HG03520 (cell line): ENCODE measurements around the gene DCAF5.

Source experiments
- ATAC-seq: cut with Tn5 transposase; IDR thresholded peaks from one replicate; pipeline ENCODE4 v1.9.1; 2021; ENCODE audit warnings: mild to moderate bottlenecking, moderate library complexity; ENCODE audit not compliant: unreplicated experiment

The DCAF5 gene

GRCh38 chr14:69012256-69012953 is 140.5 kb downstream of the DCAF5 start:
- ATAC-seq: no peak

DNA sequence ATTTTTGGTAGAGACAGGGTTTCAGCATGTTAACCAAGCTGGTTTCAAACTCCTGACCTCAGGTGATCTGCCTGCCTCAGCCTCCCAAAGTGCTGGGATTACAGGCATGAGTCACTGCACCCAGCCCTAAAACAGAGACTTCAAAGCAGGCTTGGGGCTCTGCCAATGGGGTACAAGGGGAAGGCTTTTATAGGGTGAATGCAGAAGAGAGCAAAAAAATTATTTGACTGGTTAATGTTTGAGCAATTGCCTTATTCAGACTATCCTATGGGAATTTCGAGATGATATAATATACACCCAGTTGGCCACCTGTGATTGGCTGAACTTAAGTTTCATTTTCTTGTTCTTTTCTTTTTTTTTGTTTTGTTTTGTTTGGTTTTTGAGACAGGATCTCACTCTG is 142.3 kb downstream of the DCAF5 start:
- ATAC-seq: no peak

DNA sequence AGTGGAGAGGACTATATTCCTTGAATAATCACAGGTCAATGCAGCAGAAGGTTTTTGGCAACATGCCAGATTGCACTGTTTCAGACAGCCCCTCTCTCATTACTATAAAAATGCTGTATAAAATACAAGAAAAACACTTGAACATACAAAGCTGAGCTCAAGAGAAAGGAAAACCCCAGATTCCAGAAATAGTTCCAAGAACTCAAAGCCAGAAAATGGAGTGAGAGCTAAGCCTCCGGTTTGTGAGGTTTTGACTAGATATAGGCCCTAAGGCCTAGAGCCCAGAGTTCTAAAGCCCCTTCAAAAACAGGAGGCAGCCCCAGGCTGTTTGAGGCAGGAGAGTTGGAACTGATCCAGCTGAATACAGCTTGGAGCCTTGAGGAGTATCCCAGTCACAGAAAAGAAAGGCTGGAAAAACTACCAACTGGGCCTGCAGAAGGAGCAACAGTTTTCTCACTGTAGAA is 144.5 kb downstream of the DCAF5 start:
- ATAC-seq: no peak

GRCh38 chr14:69006346-69006745 is 146.6 kb downstream of the DCAF5 start:
- no peak for ATAC-seq

DNA sequence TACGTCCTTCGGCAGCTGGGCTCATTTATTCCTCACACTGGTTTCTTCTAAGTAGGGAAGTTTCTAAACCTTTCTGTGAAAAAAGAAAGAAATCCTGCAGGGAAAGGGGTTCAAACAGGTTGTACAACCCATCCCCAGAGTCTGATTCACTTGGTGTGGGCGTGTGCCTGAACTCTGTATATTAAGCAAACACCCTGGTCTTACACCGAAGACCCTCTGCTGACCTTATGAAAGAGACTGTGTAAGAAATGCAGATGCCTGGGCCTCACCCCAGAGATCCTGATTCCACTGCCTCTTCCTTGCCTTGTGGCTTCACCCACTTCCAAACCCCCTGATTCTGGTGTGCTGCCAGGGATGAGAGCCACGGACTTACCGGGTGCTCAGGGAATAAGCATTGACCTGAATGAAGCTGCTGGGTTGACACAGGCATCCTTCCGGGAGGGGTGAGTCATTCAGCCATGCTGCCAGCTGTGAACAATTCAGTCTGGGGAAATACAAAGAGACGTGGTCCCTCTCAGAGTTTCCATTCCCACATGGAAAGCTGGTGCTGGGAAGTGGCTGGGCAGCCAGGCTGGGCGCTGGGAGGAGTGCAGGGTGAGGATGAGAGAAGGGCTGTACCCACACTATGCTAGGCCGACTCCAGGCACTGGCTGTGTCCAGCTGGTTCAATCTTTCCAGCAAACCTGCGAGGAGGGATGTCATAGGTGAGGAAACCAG is 147.3 kb downstream of the DCAF5 start:
- ATAC-seq: no peak

DNA sequence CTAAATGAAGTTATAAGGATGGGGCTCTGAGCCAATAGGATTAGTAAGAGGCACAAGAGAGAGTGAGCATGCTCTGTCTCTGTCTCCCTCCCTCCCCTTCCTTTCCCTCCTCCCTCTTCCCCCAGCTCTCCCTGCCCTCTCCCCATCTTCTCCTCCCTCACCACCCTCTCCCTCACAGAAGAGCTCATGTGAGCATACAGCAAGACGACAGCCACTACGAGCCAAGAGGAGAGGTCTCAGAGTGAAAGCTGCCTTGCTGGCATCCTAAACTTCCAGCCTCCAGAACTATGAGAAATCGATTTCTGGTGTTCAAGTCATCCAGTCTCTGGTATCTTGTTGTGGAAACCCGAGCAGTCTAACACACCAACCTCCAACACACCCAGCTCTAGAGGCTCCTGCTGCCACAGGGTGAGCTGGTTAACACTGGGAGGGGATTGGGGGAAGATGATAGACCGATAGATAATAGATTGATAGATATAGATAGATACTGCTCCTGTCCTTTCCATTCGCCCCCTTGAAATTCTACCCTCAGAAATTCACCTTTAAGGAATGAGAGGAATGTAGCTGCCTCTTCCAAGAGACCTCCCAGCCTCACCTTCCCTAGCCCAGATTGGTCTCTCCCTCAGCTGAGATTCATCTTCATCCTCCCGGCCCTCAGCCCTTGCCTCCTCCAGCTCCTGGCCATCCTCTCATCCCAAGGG is 148.0 kb downstream of the DCAF5 start:
- no peak for ATAC-seq

GRCh38 chr14:69003626-69004025 is 149.3 kb downstream of the DCAF5 start:
- no peak for ATAC-seq

- no peak for ATAC-seq
These were observed 150.8 kb downstream of the DCAF5 start for GRCh38 chr14:69002069-69002468.

DNA sequence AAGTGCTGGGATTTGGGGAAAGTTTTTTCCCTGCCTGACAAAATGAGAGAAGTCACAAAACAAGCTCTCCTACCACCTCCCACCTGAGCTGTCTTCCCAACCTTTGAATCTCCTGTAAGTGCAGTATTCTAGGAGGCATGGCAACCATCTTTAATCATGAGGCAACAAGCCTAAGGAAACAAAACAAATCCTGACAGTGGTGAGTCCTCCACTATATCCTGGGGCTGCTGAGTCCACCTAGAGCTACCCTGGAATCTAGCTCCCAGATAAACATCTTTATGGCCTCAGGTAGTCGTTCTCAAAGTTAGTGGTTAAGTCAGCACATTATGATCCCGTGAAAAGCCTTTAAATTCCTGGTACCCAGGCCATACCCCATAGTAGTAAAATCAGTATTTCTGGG is 151.5 kb downstream of the DCAF5 start:
- ATAC-seq: no peak
